HepG2 (cell line): ENCODE results near the gene TDRD10.

Experiments
- HNRNPUL1 ChIP-seq: fragments of 200-400 bp; formaldehyde crosslinking; IDR thresholded peaks from 2 replicates; pipeline ENCODE4 v1.6.1; 2017; ENCODE audit warnings: low read depth, mild to moderate bottlenecking, low read length, moderate library complexity
- NFYB ChIP-seq: sonication (generic); formaldehyde crosslinking; IDR thresholded peaks from 2 replicates; pipeline ENCODE4 v1.4.0; 2020; ENCODE audit warnings: missing genetic modification reagents
- PLRG1 ChIP-seq: fragments of 450-650 bp; conservative IDR thresholded peaks from 2 replicates; pipeline ENCODE4 v1.6.1; 2016
- SMC3 ChIP-seq: IDR thresholded peaks from 2 replicates; pipeline ENCODE4 v1.6.1; 2011; ENCODE audit warnings: low read length, improper control_type of control experiment
- STAG1 ChIP-seq: sonication (generic); formaldehyde crosslinking; IDR thresholded peaks from 2 replicates; pipeline ENCODE4 v1.4.0; 2020; ENCODE audit warnings: missing genetic modification reagents
- TAF1 ChIP-seq: sonication (generic); formaldehyde crosslinking; IDR thresholded peaks from 2 replicates; pipeline ENCODE4 v1.4.0; 2020; ENCODE audit warnings: missing genetic modification reagents
- XBP1 ChIP-seq: sonication (generic); formaldehyde crosslinking; IDR thresholded peaks from 2 replicates; pipeline ENCODE4 v1.5.0; 2020; ENCODE audit warnings: missing genetic modification reagents
- ZBTB1 ChIP-seq: sonication (generic); formaldehyde crosslinking; IDR thresholded peaks from 2 replicates; pipeline ENCODE4 v1.4.0; 2020; ENCODE audit warnings: missing genetic modification reagents, borderline replicate concordance
- ZNF225 ChIP-seq: sonication (generic); formaldehyde crosslinking; IDR thresholded peaks from 2 replicates; pipeline ENCODE4 v1.4.0; 2020; ENCODE audit warnings: mild to moderate bottlenecking, missing genetic modification reagents
- ZNF569 ChIP-seq: sonication (generic); formaldehyde crosslinking; IDR thresholded peaks from 2 replicates; pipeline ENCODE4 v1.5.0; 2020; ENCODE audit warnings: mild to moderate bottlenecking, missing genetic modification reagents, moderate library complexity, borderline replicate concordance
- ZNF773 ChIP-seq: sonication (generic); formaldehyde crosslinking; IDR thresholded peaks from 2 replicates; pipeline ENCODE4 v1.4.0; 2020; ENCODE audit warnings: missing genetic modification reagents, borderline replicate concordance
- ZNF776 ChIP-seq: sonication (generic); formaldehyde crosslinking; IDR thresholded peaks from 2 replicates; pipeline ENCODE4 v1.4.0; 2020; ENCODE audit warnings: mild to moderate bottlenecking, missing genetic modification reagents

DNA sequence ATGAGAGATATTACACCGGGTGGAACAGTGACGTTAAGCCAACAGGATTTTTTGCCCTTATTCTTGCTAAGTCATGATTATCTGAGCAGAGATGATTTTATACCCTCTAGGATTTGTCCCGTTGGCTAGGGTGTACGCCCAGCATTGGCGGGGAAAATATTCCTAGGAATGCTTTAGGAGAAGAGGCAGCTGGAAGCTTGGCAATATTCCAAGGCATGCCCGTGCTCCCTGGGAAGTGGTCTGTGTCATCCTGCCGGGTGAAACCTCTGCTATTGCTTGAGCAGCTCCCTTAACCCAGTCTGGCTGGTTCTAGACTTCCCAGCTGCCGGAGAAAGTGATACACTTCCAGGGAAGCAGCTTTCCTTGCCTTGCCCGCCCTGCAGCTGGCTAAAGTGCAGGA is 81.8 kb downstream of the TDRD10 start:
- no peak for TF ChIP-seq PLRG1
- TF ChIP-seq ZBTB1: no peak
- no peak for TF ChIP-seq ZNF776 (CRISPR knock-in tag)
- no peak for TF ChIP-seq ZNF773 (CRISPR knock-in tag)
- TF ChIP-seq ZNF569 (CRISPR knock-in tag): no peak
- TF ChIP-seq SMC3: no peak
- no peak for TF ChIP-seq XBP1 (CRISPR knock-in tag)
- no peak for TF ChIP-seq ZNF225 (CRISPR knock-in tag)
- no peak for TF ChIP-seq STAG1 (CRISPR knock-in tag)
- TF ChIP-seq TAF1: no peak
- no peak for TF ChIP-seq NFYB (CRISPR knock-in tag)
- no peak for TF ChIP-seq HNRNPUL1
